SK-N-SH treated with all-trans-retinoic acid at 6 μM for 48 hours (cell line): Measurements from ENCODE around the gene DRC7.

Experiments used
- PATZ1 ChIP-seq: fragments of 250-450 bp; sonication (Bioruptor Pico); IDR thresholded peaks from 2 replicates; pipeline ENCODE4 v1.8.0; 2020; ENCODE audit warnings: mild to moderate bottlenecking, moderate library complexity, borderline replicate concordance
- SNAI2 ChIP-seq: fragments of 250-450 bp; sonication (Bioruptor Pico); IDR thresholded peaks from 2 replicates; pipeline ENCODE4 v1.5.0; 2020; ENCODE audit warnings: mild to moderate bottlenecking, moderate library complexity
- ZFP3 ChIP-seq: fragments of 250-450 bp; sonication (Bioruptor Pico); IDR thresholded peaks from 2 replicates; pipeline ENCODE4 v1.5.0; 2020; ENCODE audit warnings: mild to moderate bottlenecking, moderate library complexity
- ZFP30 ChIP-seq: fragments of 450-650 bp; formaldehyde crosslinking; IDR thresholded peaks from 2 replicates; pipeline ENCODE4 v1.5.0; 2022; ENCODE audit warnings: mild to moderate bottlenecking, moderate library complexity
- ZNF565 ChIP-seq: fragments of 450-650 bp; formaldehyde crosslinking; conservative IDR thresholded peaks from 2 replicates; pipeline ENCODE4 v1.5.0; 2020; ENCODE audit warnings: low read depth, mild to moderate bottlenecking, moderate library complexity

DNA sequence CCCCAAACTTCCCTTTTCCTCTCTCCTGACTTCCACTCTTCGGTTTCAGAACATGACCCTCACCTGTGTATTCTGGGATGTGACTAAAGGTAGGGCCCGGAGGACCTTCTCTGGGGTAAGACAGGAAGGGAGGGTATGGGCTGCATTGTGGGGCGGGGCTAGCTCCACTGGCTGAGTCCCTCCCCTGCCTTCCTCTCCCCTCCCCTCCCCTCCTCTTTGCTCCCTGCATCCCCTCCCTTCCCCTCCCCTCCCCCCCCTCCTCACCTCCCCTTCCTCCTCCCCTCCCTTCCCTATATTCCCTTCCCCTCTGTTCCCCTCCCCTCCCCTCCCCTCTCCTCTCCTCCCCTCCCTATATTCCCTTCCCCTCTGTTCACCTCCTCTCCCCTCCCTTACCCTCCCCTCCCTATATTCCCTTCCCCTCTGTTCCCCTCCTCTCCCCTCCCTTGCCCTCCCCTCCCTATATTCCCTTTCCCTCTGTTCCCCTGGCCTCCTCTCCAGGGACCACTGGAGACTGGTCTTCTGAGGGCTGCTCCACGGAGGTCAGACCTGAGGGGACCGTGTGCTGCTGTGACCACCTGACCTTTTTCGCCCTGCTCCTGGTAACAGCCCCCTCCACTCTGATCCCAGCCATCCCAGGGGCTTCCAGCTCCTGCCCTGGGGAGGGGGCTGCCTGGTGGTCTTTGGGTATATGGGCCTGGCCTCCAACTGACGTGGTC lies 14.7 kb upstream of the DRC7 start:
- TF ChIP-seq SNAI2 (CRISPR knock-in tag): no peak
- no peak for TF ChIP-seq ZNF565 (CRISPR knock-in tag)
- no peak for TF ChIP-seq ZFP3 (CRISPR knock-in tag)
- no peak for TF ChIP-seq PATZ1
- TF ChIP-seq ZFP30 (CRISPR knock-in tag): no peak
